ENCODE measurements around the gene FGGY.
A peak's percentile ranks its signal among the peaks of the same experiment; 100 is the strongest.
"Not testable (repeated sequence)": the region's sequence is repeated elsewhere in the genome, so short reads cannot be mapped to it uniquely, and the experiment has no call there.

The FGGY gene

DNA sequence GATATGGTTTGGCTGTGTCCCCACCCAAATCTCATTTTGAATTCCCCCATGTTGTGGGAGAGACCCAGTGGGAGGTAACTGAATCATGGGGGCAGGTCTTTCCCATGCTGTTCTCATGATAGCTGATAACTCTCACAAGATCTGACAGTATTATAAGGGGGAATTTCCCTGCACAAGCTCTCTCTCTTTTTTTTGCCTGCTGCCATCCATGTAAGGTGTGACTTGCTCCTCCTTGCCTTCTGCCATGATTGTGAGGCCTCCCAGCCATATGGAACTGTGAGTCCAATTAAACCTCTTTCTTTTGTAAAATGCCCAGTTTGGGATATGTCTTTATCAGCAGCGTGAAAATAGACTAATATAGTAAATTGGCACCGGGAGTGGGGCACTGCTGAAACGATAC lies 439.0 kb downstream of the FGGY start:
- DNase-seq (ENCODE audit: low read depth): not testable (repeated sequence)

DNA sequence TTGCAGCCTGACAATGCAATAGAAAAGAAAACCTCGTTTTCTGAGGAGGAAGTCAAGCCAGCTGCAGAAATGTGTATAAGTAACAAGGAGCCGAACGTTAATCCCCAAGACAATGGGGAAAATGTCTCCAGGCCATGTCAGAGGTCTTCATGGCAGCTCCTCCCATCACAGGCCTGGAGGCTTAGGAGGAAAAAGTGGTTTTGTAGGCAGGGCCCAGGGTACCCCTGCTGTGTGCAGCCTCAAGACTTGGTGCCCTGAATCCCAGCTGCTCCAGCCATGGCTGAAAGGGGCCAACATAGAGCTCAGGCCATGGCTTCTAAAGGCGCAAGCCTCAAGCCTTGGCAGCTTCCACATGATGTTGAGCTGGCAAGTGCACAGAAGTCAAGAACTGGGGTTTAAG lies 439.9 kb downstream of the FGGY start:
- DNase-seq (ENCODE audit: low read depth): no peak

- no peak for DNase-seq (ENCODE audit: low read depth)
Observed at GRCh38 chr1:59737638-59738037, 440.7 kb downstream of the FGGY start.

- DNase-seq (ENCODE audit: low read depth): peak; percentile 92
Observed at GRCh38 chr1:59738152-59738551, 441.3 kb downstream of the FGGY start.

DNA sequence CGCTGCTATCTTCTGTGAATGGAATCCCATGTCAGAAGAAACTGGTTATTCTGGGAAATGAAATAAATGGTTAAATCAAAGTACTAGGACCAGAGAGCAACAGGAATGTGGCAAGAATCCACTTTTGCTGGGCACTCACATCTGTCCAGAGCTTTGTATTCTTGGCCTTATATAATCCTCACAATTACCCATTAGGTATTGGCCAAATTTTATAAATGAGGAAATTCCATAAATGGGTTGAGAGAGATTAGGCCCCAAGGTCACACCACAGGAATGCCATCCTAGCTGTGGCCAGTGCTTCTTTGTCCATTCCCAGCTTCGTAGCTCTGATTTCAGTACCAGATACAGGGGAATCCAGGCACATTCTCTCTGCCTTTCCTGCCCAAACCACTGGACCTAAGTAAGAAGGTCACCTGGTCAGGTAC lies 441.7 kb downstream of the FGGY start:
- peak; percentile 95 for DNase-seq (ENCODE audit: low read depth)

DNA sequence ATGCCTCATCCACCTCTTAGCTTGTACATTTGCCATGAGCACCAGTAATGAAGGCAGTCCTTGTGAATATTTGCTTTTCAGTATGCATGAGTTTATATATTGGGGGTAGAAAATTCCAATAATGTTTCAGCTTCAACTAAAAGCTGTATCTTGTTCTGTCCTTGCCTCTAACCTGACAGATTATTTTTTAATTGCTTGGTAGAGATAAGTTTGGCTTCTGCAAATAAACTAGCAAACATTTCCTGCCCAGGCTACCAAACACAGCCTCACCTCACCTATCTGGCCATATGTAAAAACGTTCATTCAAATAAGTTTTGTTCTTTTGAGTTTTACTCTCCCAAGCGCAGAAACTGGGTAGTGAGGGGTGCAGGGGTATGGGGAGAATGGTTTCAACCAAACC lies 442.2 kb downstream of the FGGY start:
- DNase-seq (ENCODE audit: low read depth): no peak

- DNase-seq (ENCODE audit: low read depth): no peak
Observed at GRCh38 chr1:59742526-59742925, 445.6 kb downstream of the FGGY start.

DNA sequence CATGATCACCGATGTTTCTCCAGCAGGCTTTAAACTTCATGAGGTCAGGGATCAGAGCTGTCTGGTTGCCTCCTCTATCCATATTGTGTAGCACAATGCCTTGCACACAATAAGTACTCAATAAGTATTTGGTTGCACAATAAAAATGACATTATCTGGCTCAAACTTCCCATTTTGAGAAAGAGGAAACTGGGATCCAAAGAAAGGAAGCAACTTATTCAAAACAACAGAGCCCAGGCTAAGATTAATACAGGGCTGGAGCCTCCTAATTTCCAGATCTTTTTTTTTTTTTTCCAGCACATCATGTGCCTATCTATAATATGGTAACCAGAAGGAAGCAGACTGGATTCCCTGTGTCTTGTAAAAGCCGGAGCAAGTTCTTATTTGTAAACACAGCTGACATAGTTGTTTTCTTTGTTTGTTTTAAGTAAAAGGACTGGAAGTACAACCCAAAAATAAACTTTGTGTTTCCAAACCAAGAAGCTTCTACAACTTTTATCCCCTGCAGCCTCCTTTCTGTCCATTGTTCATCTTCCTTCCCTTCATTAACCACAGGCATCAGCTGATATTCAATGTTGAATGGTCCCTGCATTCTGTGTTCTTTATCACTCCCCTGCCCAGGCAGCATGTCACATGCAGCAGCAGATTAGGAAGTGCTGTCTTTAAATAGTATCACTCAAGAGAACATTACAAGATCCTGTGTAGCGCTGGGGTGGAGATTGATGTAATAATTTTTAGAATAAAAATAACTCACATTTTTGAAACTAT lies 446.6 kb downstream of the FGGY start:
- peak; percentile 39 for DNase-seq (ENCODE audit: low read depth)

DNA sequence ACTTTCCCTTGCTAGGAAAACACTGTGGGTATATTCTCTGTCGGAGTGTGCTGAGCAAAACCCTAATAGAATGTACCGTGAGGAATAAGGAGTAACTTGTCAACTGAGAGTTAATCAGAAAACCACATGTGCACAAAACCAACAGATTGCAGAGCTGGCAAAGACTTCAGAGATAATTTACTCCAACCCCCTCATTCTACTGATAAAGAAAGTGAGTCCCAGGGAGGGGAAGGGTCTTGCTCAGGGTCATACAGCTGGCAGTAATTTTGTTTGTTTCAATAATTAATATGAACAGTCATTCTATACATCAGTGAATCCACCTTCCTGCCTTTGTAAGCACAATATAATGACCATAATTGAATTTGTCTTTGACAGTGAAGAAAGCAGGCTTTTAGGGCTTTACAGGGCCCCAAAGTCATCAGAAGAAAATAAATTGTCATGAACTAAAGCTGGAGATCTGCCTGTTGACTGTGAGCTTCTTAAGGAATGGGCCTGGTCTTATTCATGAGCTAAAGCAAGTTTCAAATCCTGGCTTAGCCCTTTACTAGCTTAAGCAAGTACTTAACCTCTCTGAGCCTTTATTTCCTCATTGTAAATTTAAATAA lies 450.6 kb downstream of the FGGY start:
- no peak for DNase-seq (ENCODE audit: low read depth)

- DNase-seq (ENCODE audit: low read depth): no peak
Observed at GRCh38 chr1:59748123-59748522, 451.2 kb downstream of the FGGY start.

DNA sequence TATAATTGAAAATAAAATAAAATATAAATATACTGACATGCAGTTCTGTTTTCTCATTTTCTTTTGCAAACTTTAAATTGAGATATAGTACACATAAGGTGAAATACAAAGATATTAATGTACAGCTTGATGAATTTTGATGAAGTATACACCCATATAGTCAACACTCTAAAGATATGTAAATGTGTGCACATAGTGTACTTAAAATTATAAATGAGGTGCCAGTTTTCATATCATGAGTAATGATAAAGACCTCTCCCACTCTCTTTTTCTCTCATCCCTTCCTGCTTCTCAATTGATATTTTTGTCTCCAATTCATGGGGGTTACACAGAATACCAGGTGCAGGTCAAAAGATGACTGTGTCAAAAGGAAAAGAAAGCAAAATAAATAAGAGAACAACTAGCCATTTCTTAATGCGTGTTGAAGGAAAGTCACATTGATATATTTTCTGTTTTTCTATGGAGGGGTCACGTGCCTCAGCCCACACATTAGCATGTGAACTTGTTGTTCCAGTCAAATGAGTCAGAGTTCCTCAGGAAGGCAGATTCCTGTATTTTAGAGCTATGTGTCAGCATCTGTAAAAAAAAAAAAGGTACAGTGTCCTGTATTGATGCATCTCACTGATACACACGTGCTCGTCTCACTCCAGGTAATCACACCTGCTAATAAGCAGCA lies 453.6 kb downstream of the FGGY start:
- DNase-seq (ENCODE audit: low read depth): peak; percentile 72

DNA sequence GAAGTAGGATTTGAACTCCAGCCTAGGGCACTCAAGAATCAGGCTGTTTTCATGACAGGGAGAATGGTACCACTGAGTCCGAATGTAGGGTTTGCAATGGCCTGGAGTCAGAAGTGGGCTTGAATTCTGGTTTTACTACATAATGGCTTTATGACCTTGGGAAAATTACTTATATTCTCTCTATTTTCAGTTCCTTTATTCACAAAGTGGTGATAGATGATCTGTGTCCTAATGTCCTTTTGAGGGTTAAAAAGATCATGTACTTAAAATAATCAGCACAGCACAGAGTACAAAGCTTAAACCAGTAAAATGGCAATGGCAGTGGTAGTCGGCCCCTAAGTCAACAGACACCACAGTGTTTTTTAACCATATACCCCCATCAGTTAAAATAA lies 454.1 kb downstream of the FGGY start:
- DNase-seq (ENCODE audit: low read depth): no peak

DNA sequence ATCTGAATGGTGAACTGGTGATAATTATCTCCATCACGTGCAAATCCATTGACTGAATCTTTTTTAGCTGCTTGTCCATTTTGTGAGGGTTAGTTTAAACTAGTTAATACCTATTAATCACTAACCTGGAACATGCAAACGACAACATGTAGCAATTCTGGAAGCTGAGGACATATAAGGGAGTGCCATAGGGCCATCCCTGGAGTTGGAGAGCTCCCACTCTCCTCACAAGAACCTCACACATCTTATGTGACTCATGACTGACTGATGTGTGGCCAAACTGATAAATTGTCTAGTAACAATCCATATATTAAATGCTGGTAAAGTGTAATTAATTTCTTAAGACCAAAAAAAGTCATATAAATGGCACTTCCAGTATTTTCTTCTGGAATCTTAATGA lies 454.9 kb downstream of the FGGY start:
- no peak for DNase-seq (ENCODE audit: low read depth)

DNA sequence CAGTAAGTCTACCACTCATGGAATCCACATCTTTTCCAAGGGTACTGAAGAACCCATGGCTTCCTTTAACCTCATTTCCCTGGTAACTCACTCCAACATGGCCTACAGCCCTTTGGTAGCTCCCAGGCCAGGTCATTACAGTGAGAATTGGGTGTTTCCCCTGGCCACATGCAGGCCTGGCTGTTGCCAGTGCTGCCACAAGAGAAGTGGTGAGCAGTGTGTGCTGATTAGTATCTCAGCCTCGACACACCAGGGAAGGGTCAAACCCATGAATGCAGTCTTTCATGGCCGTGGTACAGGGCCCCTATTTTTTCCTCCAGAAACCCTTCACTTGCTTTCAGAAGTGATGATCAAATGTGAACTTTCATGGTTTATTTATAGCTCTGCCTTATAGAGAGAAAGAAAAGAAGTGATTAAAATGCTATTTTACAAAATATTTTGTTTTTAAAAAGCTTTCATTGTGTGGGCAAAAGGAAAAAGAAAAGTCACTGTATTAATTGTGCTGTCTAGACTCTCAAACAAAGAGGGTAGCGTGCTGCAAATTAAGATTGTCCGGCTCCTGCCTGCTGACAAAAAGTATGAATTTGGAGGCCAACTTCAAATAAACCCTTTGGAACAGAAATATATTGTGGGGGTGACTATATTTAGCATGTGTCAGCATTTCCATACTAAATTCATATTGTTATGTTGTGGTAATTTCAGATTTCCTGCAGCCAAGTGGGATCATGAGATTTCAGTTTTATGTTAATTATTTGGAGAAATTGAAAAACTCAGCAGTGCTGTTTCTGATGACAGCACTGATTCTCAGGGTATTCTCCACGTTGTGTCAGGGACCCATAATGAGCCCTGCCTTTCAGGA lies 455.9 kb downstream of the FGGY start:
- DNase-seq (ENCODE audit: low read depth): no peak

DNA sequence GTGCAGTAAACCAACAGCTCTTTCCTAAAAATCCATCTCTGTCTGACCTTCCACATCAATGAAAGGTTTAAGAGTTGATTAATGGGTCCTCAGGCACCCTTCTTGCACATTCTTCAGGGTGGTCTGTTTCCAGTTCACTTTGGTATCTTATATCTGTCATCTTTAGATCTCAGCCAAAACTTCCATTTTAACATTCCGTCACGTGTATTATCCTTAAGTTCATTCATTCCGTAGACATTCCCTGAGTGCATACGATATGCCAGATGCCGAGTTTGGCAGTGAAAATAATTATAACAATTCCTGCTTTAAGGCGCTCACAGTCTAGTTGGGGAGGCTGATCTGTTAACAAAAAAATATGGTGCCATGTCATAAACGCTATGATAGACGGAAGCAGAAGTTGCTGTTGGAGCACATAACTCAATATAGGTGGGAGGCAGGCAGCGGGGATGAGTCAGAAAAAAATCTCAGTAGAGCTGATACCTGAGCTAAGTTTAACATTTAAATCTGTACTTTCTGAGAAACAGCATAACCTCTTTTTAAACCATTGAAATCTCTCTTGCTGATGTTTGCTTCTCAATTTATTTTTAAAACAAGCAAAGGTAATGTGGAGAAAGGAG lies 458.3 kb downstream of the FGGY start:
- no peak for DNase-seq (ENCODE audit: low read depth)

DNA sequence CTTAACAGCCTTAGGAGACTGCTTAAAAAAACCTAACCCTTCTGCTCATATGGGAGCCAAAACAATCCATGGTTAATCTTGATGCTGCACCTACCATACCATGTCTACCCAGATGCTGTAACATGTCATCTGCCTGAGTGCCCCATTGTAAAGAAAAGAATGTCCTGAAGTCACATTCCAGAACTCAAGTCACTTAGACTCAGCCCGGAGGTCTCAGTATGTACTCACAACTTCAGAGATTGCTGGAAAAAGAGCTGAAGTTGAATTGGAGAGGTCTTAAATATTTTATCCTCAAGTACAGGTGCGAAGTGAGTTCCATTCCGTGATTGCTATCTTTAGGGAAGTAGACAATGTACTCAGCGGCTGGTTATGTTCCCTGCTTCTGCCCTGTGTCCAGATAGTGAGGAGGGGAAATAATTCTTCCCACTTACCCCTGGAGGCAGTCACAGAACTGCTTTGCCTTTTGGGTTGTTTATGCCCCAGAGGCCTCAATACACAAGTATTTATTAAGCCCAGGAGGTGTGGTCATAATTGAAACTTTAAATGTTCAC lies 460.4 kb downstream of the FGGY start:
- DNase-seq (ENCODE audit: low read depth): no peak

GRCh38 chr1:59759156-59759925 lies 462.4 kb downstream of the FGGY start:
- DNase-seq (ENCODE audit: low read depth): peak; percentile 85

DNA sequence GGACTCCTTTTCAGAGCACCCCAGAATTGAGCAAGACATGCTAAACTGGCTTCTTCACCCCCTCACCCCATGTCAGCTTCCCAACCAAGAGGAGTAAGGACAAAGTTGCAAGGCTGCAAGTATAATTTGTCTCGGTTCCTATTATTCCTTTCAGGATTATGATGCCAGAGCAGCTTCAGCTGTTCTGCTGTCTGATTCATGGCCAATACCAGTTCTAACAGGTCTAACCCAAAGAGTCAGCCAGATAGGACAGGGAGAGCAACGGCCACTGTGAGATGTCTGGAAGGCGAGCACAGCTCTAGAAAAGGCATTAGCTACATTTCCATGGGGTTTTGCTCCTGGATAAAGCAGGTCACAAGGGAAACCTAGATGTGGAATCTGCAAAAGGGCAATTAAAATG lies 464.5 kb downstream of the FGGY start:
- no peak for DNase-seq (ENCODE audit: low read depth)

- no peak for DNase-seq (ENCODE audit: low read depth)
Observed at GRCh38 chr1:59763418-59763817, 466.5 kb downstream of the FGGY start.

DNA sequence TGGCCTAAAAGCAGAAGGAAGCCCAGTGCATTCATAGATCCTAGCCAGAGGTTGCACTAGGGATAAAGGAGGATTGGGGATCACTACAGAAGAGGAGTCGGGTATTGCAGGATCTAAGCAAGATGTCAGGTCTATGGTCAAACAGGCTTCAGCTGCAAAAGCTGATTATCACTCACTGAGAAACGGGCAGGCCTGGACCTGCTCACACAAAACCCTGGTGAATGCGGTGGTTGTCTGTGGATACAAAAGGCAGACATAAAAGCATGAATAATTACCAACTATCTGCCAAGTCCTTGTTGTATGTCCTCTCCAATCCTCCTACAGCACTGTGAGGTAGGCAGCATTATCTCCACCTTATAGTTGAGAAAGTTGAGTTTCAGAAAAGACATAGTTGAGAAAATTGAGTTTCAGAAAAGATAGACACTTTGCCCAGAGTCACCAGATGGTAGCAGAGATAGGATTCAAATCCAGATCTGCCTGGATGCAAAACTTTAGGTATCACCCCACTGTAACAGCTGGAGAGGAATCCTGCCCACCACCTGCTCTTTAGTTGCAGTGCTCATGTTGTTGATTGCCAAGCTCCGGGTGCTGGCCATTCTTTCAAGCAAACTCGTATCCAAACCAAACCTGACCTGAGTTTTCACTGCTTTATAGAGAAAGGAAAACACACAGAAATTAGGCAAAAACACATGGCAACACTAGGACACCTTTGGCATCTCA lies 468.3 kb downstream of the FGGY start:
- no peak for DNase-seq (ENCODE audit: low read depth)
